ENCODE measurements around the gene TLR10.

The TLR10 gene

GRCh38 chr4:38728631-38729141, 54.1 kb downstream of the TLR10 start:
- no peak for DNase-seq

GRCh38 chr4:38724475-38724808, 58.3 kb downstream of the TLR10 start:
- no peak for DNase-seq

GRCh38 chr4:38723726-38724474, 58.9 kb downstream of the TLR10 start:
- no peak for DNase-seq

DNA sequence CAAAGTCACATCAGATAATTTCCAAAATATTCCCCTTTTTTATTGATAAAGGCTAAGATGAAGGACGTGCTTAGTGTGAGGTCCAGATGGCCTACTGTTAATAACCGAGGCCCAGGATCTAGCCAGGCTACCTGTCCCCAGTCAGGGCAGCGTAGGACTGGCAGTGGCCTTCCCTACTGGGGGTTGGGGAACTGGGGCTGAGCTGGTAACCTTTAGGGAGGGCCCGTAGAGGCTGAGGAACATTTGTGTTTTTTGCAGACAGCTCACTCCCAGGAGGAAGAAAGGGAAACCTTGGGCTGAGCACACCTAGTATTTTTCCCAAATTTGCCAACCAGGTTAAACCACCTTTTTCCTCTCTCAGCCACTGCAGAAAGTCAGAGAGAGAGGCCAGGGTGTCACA, 59.7 kb downstream of the TLR10 start:
- no peak for DNase-seq
